Progenitor cell of endocrine pancreas (in vitro differentiated cells): ENCODE data around the gene KRT28. TPM values are rescaled to one million over a fixed set of nuclear protein-coding genes. Genes with fewer than 3 reads are reported as not detected.

Experiments
- DNase-seq: peaks from one replicate; pipeline ENCODE4 v3.0.0; 2021; ENCODE audit warnings: low spot score; ENCODE audit not compliant: unreplicated experiment
- H3K27ac Mint-ChIP-seq: 2 replicates; pipeline ENCODE4 v1.8.0; 2021; ENCODE audit warnings: mild to moderate bottlenecking, moderate library complexity, mixed read lengths
- H3K27me3 Mint-ChIP-seq: 2 replicates; pipeline ENCODE4 v1.8.0; 2021; ENCODE audit warnings: mixed read lengths
- H3K36me3 Mint-ChIP-seq: 2 replicates; pipeline ENCODE4 v1.8.0; 2022; ENCODE audit warnings: mixed read lengths; ENCODE audit not compliant: insufficient read depth
- H3K4me1 Mint-ChIP-seq: 2 replicates; pipeline ENCODE4 v1.8.0; 2021; ENCODE audit warnings: low read depth, mixed read lengths
- H3K4me3 Mint-ChIP-seq: 2 replicates; pipeline ENCODE4 v1.8.0; 2021; ENCODE audit warnings: low read depth, mild to moderate bottlenecking, moderate library complexity, mixed read lengths
- H3K9me3 Mint-ChIP-seq: 2 replicates; pipeline ENCODE4 v1.8.0; 2021; ENCODE audit warnings: low read depth, mixed read lengths
- CTCF ChIP-seq: fragments of 200-600 bp; sonication (generic); IDR thresholded peaks from one replicate; pipeline ENCODE4 v1.5.0; 2021; ENCODE audit warnings: antibody characterized with exemption, mild to moderate bottlenecking; ENCODE audit not compliant: unreplicated experiment
- long read RNA-seq: library from polyadenylated mRNA; unstranded; transcript quantifications from one replicate; pipeline ENCODE4 v2.0.0, GENCODE V29; 2020
- total RNA-seq: library from RNA; stranded (reverse); gene quantifications from 2 replicates; pipeline ENCODE4 v1.2.1, GENCODE V29; 2021

Gene KRT28, protein sequence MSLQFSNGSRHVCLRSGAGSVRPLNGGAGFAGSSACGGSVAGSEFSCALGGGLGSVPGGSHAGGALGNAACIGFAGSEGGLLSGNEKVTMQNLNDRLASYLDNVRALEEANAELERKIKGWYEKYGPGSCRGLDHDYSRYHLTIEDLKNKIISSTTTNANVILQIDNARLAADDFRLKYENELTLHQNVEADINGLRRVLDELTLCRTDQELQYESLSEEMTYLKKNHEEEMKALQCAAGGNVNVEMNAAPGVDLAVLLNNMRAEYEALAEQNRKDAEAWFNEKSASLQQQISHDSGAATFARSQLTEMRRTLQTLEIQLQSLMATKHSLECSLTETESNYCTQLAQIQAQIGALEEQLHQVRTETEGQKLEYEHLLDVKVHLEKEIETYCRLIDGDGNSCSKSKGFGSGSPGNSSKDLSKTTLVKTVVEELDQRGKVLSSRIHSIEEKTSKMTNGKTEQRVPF
- total RNA-seq: not detected in 2 replicates
- long read RNA-seq: 0 reads

GRCh38 chr17:40799859-40800258, at the start of gene KRT28:
KRT28 (minus strand) TSS chr17:40799959; CDS start chr17:40799893, 66 bp downstream.
- Mint-ChIP-seq H3K27me3 (peaks cover 14% of the 10 kb centered on the region), H3K4me3 (no peak within 1 kb of the TSS), H3K27ac (no peak within 1 kb of the TSS), H3K9me3 (no peaks in the 10 kb centered on the region), H3K36me3 (no peaks in the 10 kb centered on the region), H3K4me1 (peaks cover 2% of the 10 kb centered on the region)
- no peak for DNase-seq
- TF ChIP-seq CTCF: no peak

GRCh38 chr17:40848583-40849235, 49.0 kb upstream of the KRT28 start:
- Mint-ChIP-seq H3K9me3 (no peaks in the 10 kb centered on the region), H3K4me1 (peaks cover 1% of the 10 kb centered on the region), H3K36me3 (no peaks in the 10 kb centered on the region), H3K27me3 (peaks cover 32% of the 10 kb centered on the region), H3K27ac (no peak overlapping the region), H3K4me3 (no peak overlapping the region)
- DNase-seq: no peak
- no peak for TF ChIP-seq CTCF

DNA sequence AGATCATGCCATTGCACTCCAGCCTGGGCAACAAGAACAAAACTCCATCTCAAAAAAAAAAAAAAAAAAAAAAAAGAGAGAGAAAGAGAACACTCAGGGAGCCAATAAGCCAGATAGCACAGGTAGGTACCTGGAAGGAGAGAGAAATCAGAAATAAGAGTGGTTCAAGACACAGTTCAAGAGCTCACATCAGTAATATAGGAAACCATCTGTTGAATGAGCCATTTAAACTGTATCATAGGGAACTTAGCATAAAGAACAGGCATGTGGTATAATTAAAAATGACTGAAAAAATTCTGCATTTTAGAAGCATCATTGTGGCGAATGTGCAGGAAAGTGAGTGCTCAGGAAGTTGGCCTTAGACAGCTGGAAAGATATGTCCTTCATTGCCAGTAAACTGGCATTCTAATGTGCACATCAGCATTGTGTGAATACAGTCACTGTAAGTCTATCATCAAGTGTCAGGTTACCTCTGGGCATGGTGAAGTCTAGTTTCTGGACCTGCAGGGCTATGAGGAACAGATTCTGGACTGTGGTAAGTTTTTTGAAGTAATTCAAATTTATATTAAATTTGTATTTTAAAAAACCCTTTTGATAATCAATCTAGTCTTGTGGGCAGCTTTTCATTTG, 46.9 kb upstream of the KRT28 start:
- H3K9me3 Mint-ChIP-seq: no peaks in the 10 kb centered on the region
- no peak overlapping the region for H3K27ac Mint-ChIP-seq
- H3K27me3 Mint-ChIP-seq: peaks cover 39% of the 10 kb centered on the region
- DNase-seq: no peak
- H3K4me1 Mint-ChIP-seq: no peaks in the 10 kb centered on the region
- H3K4me3 Mint-ChIP-seq: no peak overlapping the region
- TF ChIP-seq CTCF: no peak
- H3K36me3 Mint-ChIP-seq: no peaks in the 10 kb centered on the region

DNA sequence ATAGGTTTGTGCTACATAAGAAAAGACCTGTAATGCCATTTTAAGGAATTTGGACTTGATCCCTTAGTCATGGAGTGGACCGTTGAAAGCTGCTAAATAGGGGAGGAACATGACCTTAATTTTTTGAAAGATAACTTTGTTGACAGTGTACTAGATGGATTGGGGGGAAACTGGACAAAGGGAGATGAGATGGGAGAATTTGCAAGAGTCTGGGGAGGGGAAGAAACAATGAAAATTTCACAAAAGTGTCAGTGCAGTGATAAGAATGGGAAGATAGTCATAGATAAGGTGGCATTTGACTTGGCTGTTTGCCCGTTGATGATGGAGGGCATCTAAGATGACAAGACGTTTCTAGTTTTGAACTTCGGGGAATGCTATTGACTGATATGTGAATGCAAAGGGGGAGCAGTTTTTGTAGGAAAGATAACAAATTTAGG, 44.9 kb upstream of the KRT28 start:
- no peaks in the 10 kb centered on the region for H3K4me1 Mint-ChIP-seq
- H3K9me3 Mint-ChIP-seq: no peaks in the 10 kb centered on the region
- no peak for TF ChIP-seq CTCF
- H3K27me3 Mint-ChIP-seq: peaks cover 50% of the 10 kb centered on the region
- no peak for DNase-seq
- H3K36me3 Mint-ChIP-seq: no peaks in the 10 kb centered on the region
- H3K27ac Mint-ChIP-seq: no peak overlapping the region
- H3K4me3 Mint-ChIP-seq: no peak overlapping the region

- TF ChIP-seq CTCF: no peak
- H3K4me3 Mint-ChIP-seq: no peak overlapping the region
- no peaks in the 10 kb centered on the region for H3K9me3 Mint-ChIP-seq
- no peak for DNase-seq
- H3K4me1 Mint-ChIP-seq: no peaks in the 10 kb centered on the region
- no peak overlapping the region for H3K27ac Mint-ChIP-seq
- H3K36me3 Mint-ChIP-seq: no peaks in the 10 kb centered on the region
- H3K27me3 Mint-ChIP-seq: peaks cover 60% of the 10 kb centered on the region
Observed at GRCh38 chr17:40843242-40843641, 43.5 kb upstream of the KRT28 start.
